Neutrophil (primary cell): Measurements from ENCODE around the gene C17orf113.
"Not testable (repeated sequence)": the region's sequence is repeated elsewhere in the genome, so short reads cannot be mapped to it uniquely, and the experiment has no call there.

Experiments
- H3K27ac ChIP-seq: fragments of 200-600 bp; sonication (generic); 2 replicates; pipeline ENCODE4 v1.5.1; 2016; ENCODE audit warnings: mild to moderate bottlenecking, moderate library complexity
- H3K27me3 ChIP-seq: fragments of 200-600 bp; sonication (generic); 2 replicates; pipeline ENCODE4 v1.6.0; 2016; ENCODE audit warnings: mild to moderate bottlenecking
- H3K36me3 ChIP-seq: fragments of 200-600 bp; sonication (generic); 2 replicates; pipeline ENCODE4 v1.5.1; 2017
- H3K4me1 ChIP-seq, 2 experiments: fragments of 200-600 bp in 1 of 2; sonication (generic) in 1 of 2; 1 replicate in 1 of 2; 2 replicates in 1 of 2; pipeline versions ENCODE4 v1.5.1 to v1.6.1; 2013 to 2016; ENCODE audit warnings: low read depth in 1 of 2, low read length in 1 of 2, mild to moderate bottlenecking in 1 of 2, moderate library complexity in 1 of 2; ENCODE audit not compliant: control insufficient read depth in 1 of 2, insufficient read depth in 1 of 2
- H3K4me3 ChIP-seq, 2 experiments: fragments of 200-600 bp in 1 of 2; sonication (generic) in 1 of 2; 1 replicate in 1 of 2; 2 replicates in 1 of 2; pipeline ENCODE4 v1.5.1; 2013 to 2016; ENCODE audit warnings: low read depth in 1 of 2, low read length in 1 of 2, mild to moderate bottlenecking in 1 of 2, moderate library complexity in 1 of 2
- H3K9me3 ChIP-seq: fragments of 200-600 bp; sonication (generic); 2 replicates; pipeline ENCODE4 v1.5.1; 2016
- TF ChIP-seq, protein P1 (sequence below): fragments of 200-600 bp; sonication (generic); IDR thresholded peaks from 2 replicates; pipeline ENCODE4 v1.5.1; 2016; ENCODE audit warnings: antibody characterized with exemption

The C17orf113 gene

DNA sequence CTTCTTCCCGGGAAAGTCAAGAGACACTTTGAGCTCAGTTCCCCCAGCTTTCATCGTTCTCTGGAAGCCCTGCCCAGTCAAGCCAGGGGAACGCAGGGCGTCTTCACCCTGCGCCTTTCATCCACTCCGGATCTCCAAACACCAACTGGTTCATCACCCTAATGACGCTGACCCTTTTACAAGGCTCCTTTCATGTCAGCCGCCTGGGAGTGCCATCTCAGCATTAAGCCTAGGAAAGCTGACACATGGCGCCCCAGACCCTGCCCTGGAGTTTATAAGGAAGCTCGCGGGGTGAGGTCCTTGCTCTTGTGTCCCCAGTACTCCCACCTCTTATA, 32.6 kb downstream of the C17orf113 start:
- no peaks in the 10 kb centered on the region for H3K27me3 ChIP-seq
- peak overlapping the region; percentile 95 to 99 for H3K4me3 ChIP-seq
- H3K9me3 ChIP-seq, result no peaks in the 10 kb centered on the region
- peaks cover 15% of the 10 kb centered on the region for H3K36me3 ChIP-seq
- peaks cover 43 to 44% of the 10 kb centered on the region in 2 experiments for H3K4me1 ChIP-seq
- TF ChIP-seq, protein P1, sequence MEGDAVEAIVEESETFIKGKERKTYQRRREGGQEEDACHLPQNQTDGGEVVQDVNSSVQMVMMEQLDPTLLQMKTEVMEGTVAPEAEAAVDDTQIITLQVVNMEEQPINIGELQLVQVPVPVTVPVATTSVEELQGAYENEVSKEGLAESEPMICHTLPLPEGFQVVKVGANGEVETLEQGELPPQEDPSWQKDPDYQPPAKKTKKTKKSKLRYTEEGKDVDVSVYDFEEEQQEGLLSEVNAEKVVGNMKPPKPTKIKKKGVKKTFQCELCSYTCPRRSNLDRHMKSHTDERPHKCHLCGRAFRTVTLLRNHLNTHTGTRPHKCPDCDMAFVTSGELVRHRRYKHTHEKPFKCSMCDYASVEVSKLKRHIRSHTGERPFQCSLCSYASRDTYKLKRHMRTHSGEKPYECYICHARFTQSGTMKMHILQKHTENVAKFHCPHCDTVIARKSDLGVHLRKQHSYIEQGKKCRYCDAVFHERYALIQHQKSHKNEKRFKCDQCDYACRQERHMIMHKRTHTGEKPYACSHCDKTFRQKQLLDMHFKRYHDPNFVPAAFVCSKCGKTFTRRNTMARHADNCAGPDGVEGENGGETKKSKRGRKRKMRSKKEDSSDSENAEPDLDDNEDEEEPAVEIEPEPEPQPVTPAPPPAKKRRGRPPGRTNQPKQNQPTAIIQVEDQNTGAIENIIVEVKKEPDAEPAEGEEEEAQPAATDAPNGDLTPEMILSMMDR, result no peak
- peak overlapping the region; percentile 83 for H3K27ac ChIP-seq

DNA sequence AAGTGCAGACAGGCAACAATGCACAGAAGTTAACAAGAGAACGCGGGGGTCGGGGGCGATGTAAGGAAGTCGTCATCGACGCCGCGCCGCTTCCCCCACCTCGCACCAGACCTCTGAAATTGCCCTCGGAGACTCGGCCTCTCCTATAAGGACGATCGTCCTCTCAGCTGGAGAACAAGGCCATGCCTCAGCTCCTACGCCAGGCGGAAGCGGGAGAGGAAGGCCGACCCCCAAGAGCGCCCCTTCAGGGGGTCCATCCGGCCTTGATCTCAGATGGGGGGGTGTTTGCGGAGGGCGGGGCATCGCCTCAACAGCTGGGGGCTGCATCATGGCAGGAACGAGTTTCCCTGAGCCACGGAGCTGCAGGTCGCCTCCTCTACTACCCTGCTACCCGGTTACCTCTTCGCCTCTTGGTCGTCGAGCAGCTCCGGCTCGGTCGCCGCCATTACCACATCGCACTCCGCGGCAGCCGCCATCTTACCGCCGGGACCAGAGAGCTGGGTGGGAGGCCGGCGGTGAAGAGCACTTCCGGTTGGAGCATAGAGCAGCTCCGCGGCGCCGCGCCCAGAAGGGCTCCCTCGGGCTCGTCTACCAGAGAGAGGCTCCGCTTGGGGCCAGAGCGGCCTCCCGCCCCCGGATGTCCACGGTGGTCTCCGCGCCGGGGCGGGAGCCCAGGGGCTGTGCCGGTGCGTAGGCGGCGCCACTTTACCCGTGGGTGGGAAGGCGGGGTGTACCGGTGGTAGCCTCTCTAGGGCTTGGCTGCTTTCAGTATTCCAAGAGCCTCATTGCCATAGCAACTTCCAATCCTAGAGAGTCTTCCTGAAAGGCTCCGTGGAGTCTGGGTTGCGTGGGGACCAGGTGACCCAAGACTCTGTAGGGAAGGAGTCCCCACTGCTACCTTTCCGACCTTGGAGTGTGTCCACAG, 33.2 kb downstream of the C17orf113 start, which contains the start of gene DNAJC7:
DNAJC7 (minus strand) TSS at position 499 of the 925 bp plus-strand sequence; CDS start at position 476, 23 bp downstream.
- H3K4me1 ChIP-seq, result peaks cover 43 to 44% of the 10 kb centered on the region in 2 experiments
- peaks cover 9% of the 10 kb centered on the region for H3K36me3 ChIP-seq
- H3K9me3 ChIP-seq, result no peaks in the 10 kb centered on the region
- H3K27ac ChIP-seq, result peak within 1 kb of the TSS; percentile 83
- peak within 1 kb of the TSS; percentile 95 to 99 for H3K4me3 ChIP-seq
- no peaks in the 10 kb centered on the region for H3K27me3 ChIP-seq
- TF ChIP-seq, protein P1, result peak; percentile 56

DNA sequence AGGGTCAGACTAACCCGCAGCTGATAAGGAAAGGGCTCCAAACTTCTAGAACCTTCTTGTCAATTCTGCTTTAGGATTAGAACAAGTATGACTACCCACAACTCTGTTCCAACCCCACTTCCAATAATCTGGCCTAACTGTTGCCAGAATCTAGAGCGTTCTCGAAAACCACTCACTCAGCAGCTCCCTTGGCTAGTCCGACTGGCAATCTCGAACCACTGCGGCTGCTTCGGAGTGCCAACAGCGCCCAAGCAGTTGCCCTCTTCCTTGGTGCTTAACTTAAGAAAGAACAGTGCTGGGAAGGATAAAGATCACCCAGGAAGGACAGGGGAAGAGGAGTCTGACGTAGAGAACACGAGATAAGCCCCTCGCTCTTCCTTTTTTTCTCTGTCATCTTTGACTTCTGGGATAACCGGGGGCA, 34.0 kb downstream of the C17orf113 start:
- TF ChIP-seq, protein P1, result no peak
- no peaks in the 10 kb centered on the region for H3K27me3 ChIP-seq
- peak overlapping the region; percentile 83 for H3K27ac ChIP-seq
- no peaks in the 10 kb centered on the region for H3K9me3 ChIP-seq
- H3K4me3 ChIP-seq, result peak overlapping the region; percentile 95 to 99
- peaks cover 41 to 44% of the 10 kb centered on the region in 2 experiments for H3K4me1 ChIP-seq
- H3K36me3 ChIP-seq, result peaks cover 1% of the 10 kb centered on the region

- not testable (repeated sequence) for H3K27me3 ChIP-seq, H3K27ac ChIP-seq, H3K36me3 ChIP-seq, H3K9me3 ChIP-seq, H3K4me3 ChIP-seq
- H3K4me1 ChIP-seq, result peaks cover 35 to 43% of the 10 kb centered on the region in 2 experiments
Measured at GRCh38 chr17:42013740-42014139, 36.7 kb downstream of the C17orf113 start.

DNA sequence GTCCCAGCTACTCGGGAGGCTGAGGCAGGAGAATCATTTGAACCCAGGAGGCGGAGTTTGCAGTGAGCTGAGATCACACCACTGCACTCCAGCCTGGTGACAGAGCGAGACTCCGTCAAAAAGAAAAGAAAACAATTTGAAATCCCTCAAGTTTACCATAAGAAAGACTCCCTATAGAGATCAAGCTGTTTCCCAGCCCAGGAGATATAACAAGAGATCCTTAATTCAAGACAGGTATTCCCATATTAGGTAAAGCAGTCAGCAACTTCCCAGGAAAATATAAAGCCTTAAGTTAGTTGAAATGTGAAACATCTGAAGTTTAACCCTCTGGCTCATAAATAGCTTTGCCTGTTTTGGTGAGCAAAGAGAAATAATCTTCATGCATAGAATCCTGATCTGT, 38.0 kb downstream of the C17orf113 start:
- H3K9me3 ChIP-seq, H3K27me3 ChIP-seq, H3K27ac ChIP-seq, H3K4me3 ChIP-seq, H3K36me3 ChIP-seq: not testable (repeated sequence)
- peaks cover 24 to 33% of the 10 kb centered on the region in 2 experiments for H3K4me1 ChIP-seq

DNA sequence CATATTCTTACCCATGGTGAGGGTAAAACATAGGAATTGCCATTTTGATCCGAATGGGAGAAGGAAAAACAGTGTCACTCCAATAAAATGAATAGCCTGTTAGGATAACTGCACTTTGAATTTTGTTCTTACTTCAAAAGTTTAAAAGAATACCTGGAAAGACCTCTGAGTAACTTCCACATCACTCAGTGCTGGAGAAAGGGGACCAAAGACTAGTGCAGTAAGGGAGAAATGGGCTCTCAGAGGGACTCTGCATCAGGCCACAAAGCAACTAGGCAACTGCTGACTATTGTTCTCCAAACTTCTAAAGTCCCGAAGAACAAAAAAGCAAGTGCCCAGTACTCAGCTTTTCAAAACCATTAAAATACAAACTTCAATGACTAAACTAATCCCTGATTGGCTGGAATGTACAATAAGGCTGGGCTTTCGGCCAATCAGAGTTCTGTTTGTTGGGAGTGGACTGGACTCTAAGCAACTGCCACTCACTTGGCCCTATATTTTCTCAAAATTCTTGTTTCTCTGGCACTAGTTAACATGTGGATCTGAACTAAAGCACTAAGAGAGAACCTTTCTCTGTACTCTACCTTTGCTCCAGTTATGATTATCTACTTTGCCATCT, 39.4 kb downstream of the C17orf113 start:
- Histone ChIP-seq H3K36me3 (no peaks in the 10 kb centered on the region), H3K4me1 (peaks cover 17 to 24% of the 10 kb centered on the region in 2 experiments), H3K27me3 (no peaks in the 10 kb centered on the region), H3K4me3 (no peak overlapping the region), H3K9me3 (no peaks in the 10 kb centered on the region), H3K27ac (peak overlapping the region; percentile 38)
- TF ChIP-seq, protein P1, result no peak

DNA sequence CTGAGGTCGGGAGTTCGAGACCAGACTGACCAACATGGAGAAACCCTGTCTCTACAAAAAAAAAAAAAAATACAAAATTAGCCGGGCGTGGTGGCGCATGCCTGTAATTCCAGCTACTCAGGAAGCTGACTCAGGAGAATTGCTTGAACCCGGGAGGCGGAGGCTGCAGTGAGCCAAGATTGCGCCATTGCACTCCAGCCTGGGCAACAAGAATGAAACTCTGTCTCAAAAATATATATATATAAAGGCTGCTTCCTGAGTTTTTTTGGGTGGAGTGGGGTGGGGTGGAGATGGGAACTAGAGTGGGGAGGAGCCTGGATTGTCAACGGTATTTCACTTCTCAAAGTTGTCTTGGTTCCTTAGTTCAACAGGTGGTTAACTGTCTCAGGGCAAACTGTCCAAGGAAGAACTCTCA, 40.1 kb downstream of the C17orf113 start:
- H3K4me3 ChIP-seq, H3K9me3 ChIP-seq, H3K27me3 ChIP-seq, H3K36me3 ChIP-seq: not testable (repeated sequence)
- Histone ChIP-seq H3K4me1 (peaks cover 12 to 20% of the 10 kb centered on the region in 2 experiments), H3K27ac (peak overlapping the region; percentile 38)
